Astrocyte (in vitro differentiated cells and primary cell): ENCODE data around the gene PRR16. TPM values are rescaled to one million over a fixed set of nuclear protein-coding genes. Genes with fewer than 3 reads are reported as not detected.

Experiments
- DNase-seq: peaks from one replicate; pipeline ENCODE4 v3.0.0-alpha.2; 2010; ENCODE audit warnings: low read depth
- FAIRE-seq: peaks from 2 replicates; lab custom pipeline; 2011; peaks lifted over from hg19 to GRCh38; lab: Jason Lieb, UNC
- H2AFZ ChIP-seq: 2 replicates; pipeline ENCODE4 v1.6.0; 2012; ENCODE audit warnings: low read depth, low read length, inconsistent platforms
- H3K27ac ChIP-seq: 2 replicates; pipeline ENCODE4 v1.5.1; 2011; ENCODE audit warnings: low read depth, low read length, inconsistent platforms
- H3K27me3 ChIP-seq: 2 replicates; pipeline ENCODE4 v1.6.0; 2011; ENCODE audit warnings: low read length, inconsistent platforms; ENCODE audit not compliant: insufficient read depth
- H3K36me3 ChIP-seq: 2 replicates; pipeline ENCODE4 v1.5.1; 2011; ENCODE audit warnings: low read length, inconsistent platforms; ENCODE audit not compliant: insufficient read depth
- H3K4me1 ChIP-seq: 2 replicates; pipeline ENCODE4 v1.5.1; 2011; ENCODE audit warnings: low read length, inconsistent platforms; ENCODE audit not compliant: insufficient read depth
- H3K4me2 ChIP-seq: 2 replicates; pipeline ENCODE4 v1.6.0; 2012; ENCODE audit warnings: low read length, inconsistent platforms
- H3K4me3 ChIP-seq: 2 replicates; pipeline ENCODE4 v1.5.1; 2011; ENCODE audit warnings: low read depth, mild to moderate bottlenecking, low read length, inconsistent platforms; ENCODE audit not compliant: insufficient read depth
- H3K79me2 ChIP-seq: 2 replicates; pipeline ENCODE4 v1.6.0; 2012; ENCODE audit warnings: mild to moderate bottlenecking, low read length, inconsistent platforms; ENCODE audit not compliant: insufficient read depth
- H3K9ac ChIP-seq: 2 replicates; pipeline ENCODE4 v1.6.0; 2012; ENCODE audit warnings: mild to moderate bottlenecking, low read length, inconsistent platforms
- H3K9me3 ChIP-seq: 2 replicates; pipeline ENCODE4 v1.5.1; 2012; ENCODE audit warnings: low read depth, mild to moderate bottlenecking, low read length, inconsistent platforms; ENCODE audit not compliant: insufficient read depth
- H4K20me1 ChIP-seq: 2 replicates; pipeline ENCODE4 v1.6.0; 2012; ENCODE audit warnings: low read length, inconsistent platforms; ENCODE audit not compliant: insufficient read depth
- H3K27ac Mint-ChIP-seq: one replicate; pipeline ENCODE4 v1.8.0; 2021; ENCODE audit warnings: mild to moderate bottlenecking, mixed read lengths; ENCODE audit not compliant: unreplicated experiment
- H3K27me3 Mint-ChIP-seq: one replicate; pipeline ENCODE4 v1.8.0; 2021; ENCODE audit warnings: low read depth, mixed read lengths; ENCODE audit not compliant: unreplicated experiment
- H3K36me3 Mint-ChIP-seq: one replicate; pipeline ENCODE4 v1.8.0; 2021; ENCODE audit warnings: low read depth, mixed read lengths; ENCODE audit not compliant: unreplicated experiment
- H3K4me1 Mint-ChIP-seq: one replicate; pipeline ENCODE4 v1.8.0; 2021; ENCODE audit warnings: low read depth, mixed read lengths; ENCODE audit not compliant: unreplicated experiment
- H3K4me3 Mint-ChIP-seq: one replicate; pipeline ENCODE4 v1.8.0; 2021; ENCODE audit warnings: mild to moderate bottlenecking, moderate library complexity, mixed read lengths; ENCODE audit not compliant: unreplicated experiment
- H3K9me3 Mint-ChIP-seq: one replicate; pipeline ENCODE4 v1.8.0; 2021; ENCODE audit warnings: mild to moderate bottlenecking, mixed read lengths; ENCODE audit not compliant: unreplicated experiment
- EZH2 ChIP-seq: IDR thresholded peaks from 2 replicates; pipeline ENCODE4 v1.6.1; 2012; ENCODE audit warnings: mild to moderate bottlenecking, low read length, inconsistent platforms; ENCODE audit not compliant: insufficient read depth
- total RNA-seq: library from RNA; stranded (reverse); gene quantifications from 2 replicates; pipeline ENCODE4 v1.2.1, GENCODE V29; 2021
- TF ChIP-seq, protein P1 (sequence below): IDR thresholded peaks from 2 replicates; pipeline ENCODE4 v1.5.1; 2011; ENCODE audit warnings: low read depth, mild to moderate bottlenecking, inconsistent platforms, low read length, moderate library complexity; ENCODE audit not compliant: insufficient read depth

Gene PRR16
- total RNA-seq, 1 donor from 2014 or later, result 9.1 TPM

DNA sequence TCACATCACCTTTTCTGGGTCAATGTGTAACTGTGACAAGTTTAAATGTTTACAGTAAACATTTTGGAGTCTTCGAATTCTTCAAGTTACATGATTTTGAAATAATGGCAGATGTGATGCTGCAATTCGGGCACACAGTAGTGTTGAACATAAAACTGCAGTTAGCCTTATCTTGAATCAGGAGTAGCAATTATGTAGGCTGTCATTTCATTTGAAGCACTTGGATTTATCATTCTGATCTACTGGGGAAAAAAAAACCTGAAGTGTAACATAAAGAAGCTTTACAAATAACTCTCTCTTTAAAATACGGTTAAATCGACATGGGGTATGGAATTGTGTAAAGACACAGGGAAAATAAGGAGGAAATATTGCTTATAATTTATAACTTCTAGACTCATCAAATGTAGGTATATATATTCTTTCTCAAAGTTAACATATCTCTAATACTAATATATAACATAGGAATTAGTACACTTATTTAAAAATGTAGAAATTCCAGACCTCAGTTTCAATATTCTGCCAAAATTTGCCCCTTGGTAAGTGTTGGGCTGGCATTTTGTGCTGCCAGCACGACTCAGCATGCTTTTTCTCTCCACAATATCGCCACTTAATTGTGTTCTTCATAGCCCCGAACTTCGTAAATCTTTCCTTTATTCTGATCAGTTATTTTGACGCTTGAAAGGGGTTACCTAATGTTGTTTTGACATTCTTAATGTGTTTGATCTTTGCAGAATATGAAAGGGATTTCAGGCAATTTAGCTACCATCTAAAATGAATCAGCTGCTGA, 226.7 kb downstream of the PRR16 start:
- Mint-ChIP-seq H3K36me3 (peaks cover 5% of the 10 kb centered on the region), H3K27ac (no peak overlapping the region), H3K4me1 (no peaks in the 10 kb centered on the region), H3K4me3 (no peak overlapping the region), H3K27me3 (no peaks in the 10 kb centered on the region), H3K9me3 (no peaks in the 10 kb centered on the region)
- Histone ChIP-seq H3K4me3 (no peak overlapping the region), H2AFZ (no peak overlapping the region), H4K20me1 (no peaks in the 10 kb centered on the region), H3K27ac (no peak overlapping the region), H3K36me3 (no peaks in the 10 kb centered on the region), H3K4me2 (peak overlapping the region; percentile 36), H3K4me1 (no peaks in the 10 kb centered on the region), H3K27me3 (no peaks in the 10 kb centered on the region), H3K9ac (no peak overlapping the region), H3K79me2 (no peaks in the 10 kb centered on the region), H3K9me3 (no peaks in the 10 kb centered on the region)
- no peak for DNase-seq
- FAIRE-seq, result no peak
- TF ChIP-seq, protein P1, sequence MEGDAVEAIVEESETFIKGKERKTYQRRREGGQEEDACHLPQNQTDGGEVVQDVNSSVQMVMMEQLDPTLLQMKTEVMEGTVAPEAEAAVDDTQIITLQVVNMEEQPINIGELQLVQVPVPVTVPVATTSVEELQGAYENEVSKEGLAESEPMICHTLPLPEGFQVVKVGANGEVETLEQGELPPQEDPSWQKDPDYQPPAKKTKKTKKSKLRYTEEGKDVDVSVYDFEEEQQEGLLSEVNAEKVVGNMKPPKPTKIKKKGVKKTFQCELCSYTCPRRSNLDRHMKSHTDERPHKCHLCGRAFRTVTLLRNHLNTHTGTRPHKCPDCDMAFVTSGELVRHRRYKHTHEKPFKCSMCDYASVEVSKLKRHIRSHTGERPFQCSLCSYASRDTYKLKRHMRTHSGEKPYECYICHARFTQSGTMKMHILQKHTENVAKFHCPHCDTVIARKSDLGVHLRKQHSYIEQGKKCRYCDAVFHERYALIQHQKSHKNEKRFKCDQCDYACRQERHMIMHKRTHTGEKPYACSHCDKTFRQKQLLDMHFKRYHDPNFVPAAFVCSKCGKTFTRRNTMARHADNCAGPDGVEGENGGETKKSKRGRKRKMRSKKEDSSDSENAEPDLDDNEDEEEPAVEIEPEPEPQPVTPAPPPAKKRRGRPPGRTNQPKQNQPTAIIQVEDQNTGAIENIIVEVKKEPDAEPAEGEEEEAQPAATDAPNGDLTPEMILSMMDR, result no peak
- TF ChIP-seq EZH2, result no peak

DNA sequence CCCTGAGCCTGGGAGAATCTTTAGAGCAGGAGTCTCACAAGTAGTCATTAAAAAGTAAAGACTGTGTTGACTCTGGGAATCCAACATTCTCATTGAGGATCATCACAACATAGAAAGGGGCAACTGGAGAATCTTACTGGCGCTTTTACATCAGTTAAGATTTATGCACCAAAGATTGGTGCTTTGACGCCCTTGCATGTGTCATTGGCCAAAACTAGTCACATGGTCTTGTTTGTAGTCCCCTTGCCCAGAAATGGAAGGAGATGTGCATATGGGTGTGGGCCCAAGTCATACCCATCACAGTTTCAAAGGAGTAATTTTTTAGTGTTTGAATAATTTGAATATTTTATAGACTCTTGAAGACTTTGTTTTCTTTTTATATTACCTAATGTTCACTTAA, 228.2 kb downstream of the PRR16 start:
- Histone ChIP-seq H3K4me2 (no peak overlapping the region), H3K36me3 (no peaks in the 10 kb centered on the region), H3K9me3 (no peaks in the 10 kb centered on the region), H3K9ac (no peak overlapping the region), H3K79me2 (no peaks in the 10 kb centered on the region), H2AFZ (no peak overlapping the region), H3K4me1 (no peaks in the 10 kb centered on the region), H3K4me3 (no peak overlapping the region), H4K20me1 (no peaks in the 10 kb centered on the region), H3K27ac (no peak overlapping the region), H3K27me3 (no peaks in the 10 kb centered on the region)
- TF ChIP-seq EZH2, result no peak
- TF ChIP-seq, protein P1, result no peak
- FAIRE-seq (no peak), DNase-seq (no peak)
- Mint-ChIP-seq H3K4me3 (no peak overlapping the region), H3K9me3 (no peaks in the 10 kb centered on the region), H3K27me3 (no peaks in the 10 kb centered on the region), H3K36me3 (peaks cover 3% of the 10 kb centered on the region), H3K4me1 (no peaks in the 10 kb centered on the region), H3K27ac (no peak overlapping the region)

DNA sequence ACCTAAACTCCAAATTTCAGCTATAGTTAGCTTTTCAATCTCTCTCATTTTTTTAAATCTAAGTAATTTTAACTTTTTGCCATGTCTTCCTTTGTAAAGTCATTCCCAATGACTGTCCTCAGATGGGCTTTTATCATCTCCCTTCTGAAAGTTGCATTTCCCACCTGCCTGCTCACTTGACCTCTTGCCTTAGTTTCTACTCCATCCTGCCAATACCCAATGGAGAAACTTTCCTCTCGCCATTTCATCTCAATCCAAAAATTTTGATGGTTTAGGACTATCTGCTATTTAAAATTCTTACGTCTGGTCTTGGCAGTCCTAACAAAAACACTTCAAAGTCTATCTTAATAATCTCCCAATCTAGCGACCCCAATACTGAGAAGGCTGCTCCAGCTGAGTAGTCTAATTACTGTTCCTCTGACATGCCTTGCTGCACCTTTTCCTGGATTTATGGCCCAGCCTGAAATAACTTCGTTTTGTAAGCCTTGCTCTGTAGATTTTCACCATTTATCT, 231.3 kb downstream of the PRR16 start:
- Histone ChIP-seq H3K4me1 (no peaks in the 10 kb centered on the region), H3K4me3 (no peak overlapping the region), H3K9me3 (no peaks in the 10 kb centered on the region), H3K4me2 (no peak overlapping the region), H3K27me3 (no peaks in the 10 kb centered on the region), H3K36me3 (no peaks in the 10 kb centered on the region), H2AFZ (no peak overlapping the region), H4K20me1 (no peaks in the 10 kb centered on the region), H3K27ac (no peak overlapping the region), H3K9ac (no peak overlapping the region), H3K79me2 (no peaks in the 10 kb centered on the region)
- Mint-ChIP-seq H3K4me1 (no peaks in the 10 kb centered on the region), H3K27me3 (peaks cover 5% of the 10 kb centered on the region), H3K4me3 (no peak overlapping the region), H3K9me3 (peaks cover 2% of the 10 kb centered on the region), H3K27ac (no peak overlapping the region), H3K36me3 (no peaks in the 10 kb centered on the region)
- DNase-seq (no peak), FAIRE-seq (no peak)
- TF ChIP-seq EZH2, result no peak
- TF ChIP-seq, protein P1, result no peak
